Common myeloid progenitor, CD34-positive (primary cell): Measurements from ENCODE around the gene ABHD10.
"Not testable (repeated sequence)": the region's sequence is repeated elsewhere in the genome, so short reads cannot be mapped to it uniquely, and the experiment has no call there.

Experiments used
- CTCF ChIA-PET: fragments of 350-600 bp; sonication (Branson Sonifier 250); formaldehyde crosslinking; loops from one replicate; lab custom pipeline; 2021; ENCODE audit warnings: antibody characterized with exemption; lab: Charles Lee
- POLR2A ChIA-PET: fragments of 350-600 bp; sonication (Branson Sonifier 250); formaldehyde crosslinking; loops from one replicate; lab custom pipeline; 2021; ENCODE audit warnings: antibody characterized with exemption; lab: Charles Lee
- DNase-seq, 3 donors: peaks; one replicate each; pipeline versions ENCODE4 v3.0.0 to v3.0.0-alpha.2; 2013
- H3K27ac ChIP-seq, 2 experiments: 1 replicate in 1 of 2; 2 replicates in 1 of 2; pipeline ENCODE4 v1.7.0; 2013; ENCODE audit warnings: inconsistent platforms in 2 of 2, low read length in 2 of 2, mild to moderate bottlenecking in 2 of 2, low read depth in 1 of 2, moderate library complexity in 1 of 2; ENCODE audit not compliant: severe bottlenecking in 2 of 2, insufficient read depth in 1 of 2, poor library complexity in 1 of 2
- H3K27me3 ChIP-seq, 5 experiments: replicated peaks in 2 of 5; 1 replicate in 3 of 5; 2 replicates in 2 of 5; pipeline versions ENCODE4 v1.6.1 to v1.7.0; 2013; ENCODE audit warnings: low read length in 4 of 5, mild to moderate bottlenecking in 2 of 5, moderate library complexity in 2 of 5, inconsistent platforms in 1 of 5; ENCODE audit not compliant: insufficient read depth in 5 of 5, control insufficient read depth in 4 of 5
- H3K36me3 ChIP-seq, 4 experiments: 1 replicate in 2 of 4; 2 replicates in 2 of 4; pipeline versions ENCODE4 v1.6.1 to v1.7.0; 2013; ENCODE audit warnings: low read length in 3 of 4, control low read depth in 1 of 4, mild to moderate bottlenecking in 1 of 4; ENCODE audit not compliant: control insufficient read depth in 4 of 4, insufficient read depth in 4 of 4
- H3K4me1 ChIP-seq, 4 experiments: 1 replicate in 3 of 4; 2 replicates in 1 of 4; pipeline versions ENCODE4 v1.6.1 to v1.7.1; 2013; ENCODE audit warnings: low read length in 3 of 4, mild to moderate bottlenecking in 3 of 4, control low read depth in 1 of 4, inconsistent platforms in 1 of 4, moderate library complexity in 1 of 4; ENCODE audit not compliant: control insufficient read depth in 4 of 4, insufficient read depth in 4 of 4; ENCODE audit errors: control extremely low read depth in 1 of 4
- H3K4me3 ChIP-seq, 7 experiments: 1 replicate in 4 of 7; 2 replicates in 3 of 7; pipeline versions ENCODE4 v1.5.1 to v1.7.0; 2013; ENCODE audit warnings: mild to moderate bottlenecking in 7 of 7, low read length in 6 of 7, moderate library complexity in 6 of 7, inconsistent platforms in 2 of 7, low read depth in 2 of 7, control low read depth in 1 of 7; ENCODE audit not compliant: insufficient read depth in 4 of 7, control insufficient read depth in 1 of 7; ENCODE audit errors: extremely low read depth in 1 of 7
- H3K9me3 ChIP-seq, 5 experiments: 1 replicate in 4 of 5; 2 replicates in 1 of 5; pipeline versions ENCODE4 v1.6.1 to v1.7.1; 2013; ENCODE audit warnings: low read length in 4 of 5, mild to moderate bottlenecking in 2 of 5, inconsistent platforms in 1 of 5, low read depth in 1 of 5, moderate library complexity in 1 of 5; ENCODE audit not compliant: control insufficient read depth in 4 of 5, insufficient read depth in 2 of 5; ENCODE audit errors: control extremely low read depth in 1 of 5
- WGBS: methylation state at CpG from one replicate; pipeline ENCODE4 v1.1.5; 2013; ENCODE audit not compliant: insufficient coverage; 5-methylcytosine and 5-hydroxymethylcytosine counted together

ABHD10 gene

GRCh38 chr3:112034436-112034835 is 55.6 kb downstream of the ABHD10 start, which contains the start of gene TMPRSS7:
TSS of gene TMPRSS7 (plus strand) at chr3:112034736. CDS start at chr3:112034846, 110 bp downstream.
- ChIA-PET CTCF (interaction anchor here (1.1 kb wide), 1 partner anchor 11 kb away, joined by 3 read pairs; no protein-coding TSS in a partner anchor), POLR2A (no interaction called here)
- Histone ChIP-seq H3K4me1 (no peaks in the 10 kb centered on the region), H3K9me3 (no peaks in the 10 kb centered on the region), H3K4me3 (no peak within 1 kb of the TSS), H3K27me3 (no peaks in the 10 kb centered on the region), H3K27ac (no peak within 1 kb of the TSS), H3K36me3 (no peaks in the 10 kb centered on the region)
- WGBS = 98% methylated on average over 4 of the region's 4 CpGs
- no peak for DNase-seq

DNA sequence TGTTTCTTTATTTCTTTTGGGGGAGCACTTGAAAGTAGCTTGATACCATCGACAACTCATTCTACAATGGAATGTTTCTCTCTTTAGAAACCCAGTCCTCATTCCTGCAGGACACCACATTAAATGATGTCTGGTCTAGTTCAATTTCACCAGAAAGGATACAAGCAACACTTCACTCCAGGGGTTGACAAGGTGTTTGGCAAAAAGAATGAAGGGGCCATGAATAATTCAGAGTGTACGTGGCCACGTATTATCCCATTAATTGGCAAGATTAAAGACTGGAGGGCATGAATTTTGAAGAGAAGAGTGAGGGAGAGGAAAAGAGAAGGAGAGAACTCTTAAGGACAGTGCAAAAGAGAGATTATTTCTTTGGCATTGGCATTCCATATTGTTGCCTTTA is 56.4 kb downstream of the ABHD10 start:
- Histone ChIP-seq H3K4me3 (no peak overlapping the region), H3K27ac (no peak overlapping the region), H3K4me1 (no peaks in the 10 kb centered on the region), H3K9me3 (no peaks in the 10 kb centered on the region), H3K36me3 (no peaks in the 10 kb centered on the region), H3K27me3 (no peaks in the 10 kb centered on the region)
- no CpG with 5 or more reads among the region's 3 CpGs for WGBS
- ChIA-PET POLR2A (no interaction called here), CTCF (interaction anchor here (1.1 kb wide), 1 partner anchor 10 kb away, joined by 3 read pairs; no protein-coding TSS in a partner anchor)
- no peak for DNase-seq

GRCh38 chr3:112037194-112037593 is 58.4 kb downstream of the ABHD10 start:
- WGBS = 79% methylated on average over 2 of the region's 4 CpGs
- H3K4me1 ChIP-seq, H3K9me3 ChIP-seq, H3K27ac ChIP-seq, H3K36me3 ChIP-seq, POLR2A ChIA-PET, CTCF ChIA-PET, DNase-seq, H3K27me3 ChIP-seq, H3K4me3 ChIP-seq: not testable (repeated sequence)

DNA sequence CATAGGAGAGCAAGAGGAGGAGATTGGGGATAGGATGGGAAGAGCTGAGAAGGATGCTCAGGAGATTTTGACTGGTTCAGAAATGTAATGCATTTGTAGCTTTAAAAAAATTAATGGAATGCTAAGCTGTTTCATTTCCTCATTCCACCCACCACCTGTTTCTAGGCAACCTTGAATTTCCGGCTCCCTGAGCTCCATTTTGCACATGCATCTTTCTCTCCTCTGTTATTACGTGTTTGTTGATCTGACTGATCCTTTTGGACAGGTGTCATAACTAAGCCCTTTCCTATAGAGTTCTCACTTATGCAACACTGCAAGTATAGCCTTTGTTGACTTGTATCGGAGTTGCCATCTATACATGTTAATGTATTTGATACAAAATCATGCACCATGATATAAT is 60.0 kb downstream of the ABHD10 start:
- POLR2A ChIA-PET = no interaction called here
- CTCF ChIA-PET = interaction anchor here (0.7 to 1.7 kb wide), 5 partner anchors 12 to 144 kb away, joined by 3 to 8 read pairs (median 5); no protein-coding TSS in a partner anchor
- 82% methylated on average over 2 of the region's 3 CpGs for WGBS

DNA sequence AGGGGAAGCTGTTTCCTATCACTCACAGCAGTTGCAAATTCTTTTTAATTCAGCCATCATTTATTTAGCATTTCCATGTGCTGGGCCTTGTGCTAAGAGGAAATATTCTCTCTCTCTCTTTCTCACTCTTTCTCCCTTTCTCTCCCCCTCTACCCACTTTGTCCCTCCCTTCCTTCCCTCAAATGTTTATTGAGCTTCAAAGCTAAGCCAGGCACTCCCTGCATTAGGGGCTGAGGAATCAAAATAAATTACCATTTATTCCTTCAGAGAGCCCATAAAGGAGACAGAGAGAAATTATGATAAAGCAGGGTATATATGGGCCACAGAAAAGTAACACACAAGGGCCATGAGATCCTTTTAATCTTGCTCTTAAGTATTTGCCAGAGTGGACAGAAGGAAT is 62.5 kb downstream of the ABHD10 start:
- Histone ChIP-seq H3K4me3 (no peak overlapping the region), H3K36me3 (no peaks in the 10 kb centered on the region), H3K27ac (no peak overlapping the region), H3K4me1 (no peaks in the 10 kb centered on the region), H3K27me3 (no peaks in the 10 kb centered on the region), H3K9me3 (no peaks in the 10 kb centered on the region)
- ChIA-PET POLR2A (no interaction called here), CTCF (interaction anchor here (1.0 to 1.3 kb wide), 2 partner anchors 12 to 24 kb away, joined by 3 to 4 read pairs; no protein-coding TSS in a partner anchor)
- DNase-seq = no peak

More for the DNA sequence above, 60.0 kb downstream of the ABHD10 start:
- Histone ChIP-seq H3K36me3 (no peaks in the 10 kb centered on the region), H3K27me3 (no peaks in the 10 kb centered on the region), H3K27ac (no peak overlapping the region), H3K4me3 (no peak overlapping the region), H3K9me3 (no peaks in the 10 kb centered on the region), H3K4me1 (no peaks in the 10 kb centered on the region)
- no peak for DNase-seq

- Histone ChIP-seq H3K27ac (no peak overlapping the region), H3K9me3 (no peaks in the 10 kb centered on the region), H3K36me3 (no peaks in the 10 kb centered on the region), H3K4me1 (no peaks in the 10 kb centered on the region), H3K4me3 (no peak overlapping the region), H3K27me3 (no peaks in the 10 kb centered on the region)
- 91% methylated on average over 4 of the region's 6 CpGs for WGBS
- ChIA-PET POLR2A (no interaction called here), CTCF (interaction anchor here (0.6 to 3.0 kb wide), 20 partner anchors 10 to 465 kb away, joined by 3 to 16 read pairs (median 4); partner anchors contain the start of gene ABHD10)
- no peak for DNase-seq
These were observed 64.0 kb downstream of the ABHD10 start for GRCh38 chr3:112042842-112043280.
